ENCODE results near the gene ST3GAL4.

ST3GAL4 gene

GRCh38 chr11:126329644-126330211 is 25.8 kb upstream of the ST3GAL4 start:
- no peak for TF ChIP-seq CTCF (IDR thresholded peaks at IDR 0.05; ENCODE audit: borderline replicate concordance, insufficient read depth, low read depth, low read length)
- H3K4me3 ChIP-seq (ENCODE audit: low read depth, low read length), result no peak overlapping the region

- H3K4me3 ChIP-seq (ENCODE audit: low read depth, low read length), result no peak overlapping the region
- no peak for TF ChIP-seq CTCF (IDR thresholded peaks at IDR 0.05; ENCODE audit: borderline replicate concordance, insufficient read depth, low read depth, low read length)
Observed at GRCh38 chr11:126331286-126331685, 24.2 kb upstream of the ST3GAL4 start.

- H3K4me3 ChIP-seq (ENCODE audit: low read depth, low read length), result no peak overlapping the region
- TF ChIP-seq CTCF (IDR thresholded peaks at IDR 0.05; ENCODE audit: borderline replicate concordance, insufficient read depth, low read depth, low read length), result no peak
Observed at GRCh38 chr11:126332221-126332711, 23.2 kb upstream of the ST3GAL4 start.

GRCh38 chr11:126333142-126333541 is 22.3 kb upstream of the ST3GAL4 start:
- no peak for TF ChIP-seq CTCF (IDR thresholded peaks at IDR 0.05; ENCODE audit: borderline replicate concordance, insufficient read depth, low read depth, low read length)
- no peak overlapping the region for H3K4me3 ChIP-seq (ENCODE audit: low read depth, low read length)

- H3K4me3 ChIP-seq (ENCODE audit: low read depth, low read length), result no peak overlapping the region
- no peak for TF ChIP-seq CTCF (IDR thresholded peaks at IDR 0.05; ENCODE audit: borderline replicate concordance, insufficient read depth, low read depth, low read length)
Observed at GRCh38 chr11:126334659-126335462, 20.6 kb upstream of the ST3GAL4 start.

- no peak for TF ChIP-seq CTCF (IDR thresholded peaks at IDR 0.05; ENCODE audit: borderline replicate concordance, insufficient read depth, low read depth, low read length)
- H3K4me3 ChIP-seq (ENCODE audit: low read depth, low read length), result no peak overlapping the region
Observed at GRCh38 chr11:126335463-126335760, 20.1 kb upstream of the ST3GAL4 start.

GRCh38 chr11:126336138-126336541 is 19.3 kb upstream of the ST3GAL4 start:
- H3K4me3 ChIP-seq (ENCODE audit: low read depth, low read length), result no peak overlapping the region
- TF ChIP-seq CTCF (IDR thresholded peaks at IDR 0.05; ENCODE audit: borderline replicate concordance, insufficient read depth, low read depth, low read length), result no peak
